Myocyte (in vitro differentiated cells): ENCODE results near the gene RRP9. TPM values are rescaled to one million over a fixed set of nuclear protein-coding genes. Genes with fewer than 3 reads are reported as not detected.
"Not testable (repeated sequence)": the region's sequence is repeated elsewhere in the genome, so short reads cannot be mapped to it uniquely, and the experiment has no call there.

Source experiments
- DNase-seq: peaks from one replicate; pipeline ENCODE4 v3.0.0-alpha.2; 2012; ENCODE audit warnings: low read depth
- total RNA-seq: library from RNA; depleted of rRNA; stranded (reverse); fragments of >200 nt; gene quantifications from 2 replicates; pipeline ENCODE4 v1.2.3, GENCODE V29; 2014

The RRP9 gene
- total RNA-seq, 1 donor from 2014 or later: 22.3 TPM

DNA sequence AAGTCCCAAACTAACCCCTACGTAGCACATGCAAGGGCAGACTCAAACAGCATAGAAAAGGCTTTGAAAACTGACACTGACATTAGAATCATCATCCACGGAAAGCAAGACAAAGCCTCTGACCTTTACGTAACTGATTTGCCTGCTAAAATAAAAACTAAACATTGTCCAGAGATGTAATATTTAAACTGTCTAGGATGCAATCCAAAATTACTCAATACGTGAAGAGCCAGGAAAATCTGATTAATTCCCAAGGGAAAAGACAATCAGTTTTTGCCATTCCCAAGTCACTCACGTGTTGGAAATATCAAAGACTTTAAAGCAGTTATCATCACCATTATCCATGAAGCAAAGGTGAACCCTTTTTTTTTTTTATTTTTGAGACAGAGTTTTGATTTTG lies 25.3 kb downstream of the RRP9 start:
- DNase-seq: no peak

GRCh38 chr3:51908026-51908425 lies 33.7 kb downstream of the RRP9 start:
- DNase-seq: no peak

GRCh38 chr3:51904034-51904823 lies 37.5 kb downstream of the RRP9 start:
- no peak for DNase-seq

DNA sequence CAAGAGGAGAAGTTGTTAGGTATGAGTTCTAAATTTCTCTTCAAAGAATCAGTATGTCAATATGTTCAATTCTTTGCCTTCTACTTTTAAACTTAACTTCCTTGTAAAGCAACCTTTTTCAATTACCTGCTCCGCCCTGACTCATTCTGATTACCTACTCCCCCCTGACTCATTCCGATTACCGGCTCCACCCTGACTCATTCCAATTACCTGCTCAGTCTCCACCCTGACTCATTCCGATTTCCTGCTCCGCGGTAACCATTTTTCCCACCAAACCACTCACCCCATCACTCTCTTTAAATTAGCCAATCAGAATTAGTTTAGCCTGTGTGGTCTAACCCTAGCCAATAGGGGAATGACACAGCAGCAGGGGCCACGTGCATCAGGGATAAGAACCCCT lies 39.3 kb downstream of the RRP9 start:
- not testable (repeated sequence) for DNase-seq

DNA sequence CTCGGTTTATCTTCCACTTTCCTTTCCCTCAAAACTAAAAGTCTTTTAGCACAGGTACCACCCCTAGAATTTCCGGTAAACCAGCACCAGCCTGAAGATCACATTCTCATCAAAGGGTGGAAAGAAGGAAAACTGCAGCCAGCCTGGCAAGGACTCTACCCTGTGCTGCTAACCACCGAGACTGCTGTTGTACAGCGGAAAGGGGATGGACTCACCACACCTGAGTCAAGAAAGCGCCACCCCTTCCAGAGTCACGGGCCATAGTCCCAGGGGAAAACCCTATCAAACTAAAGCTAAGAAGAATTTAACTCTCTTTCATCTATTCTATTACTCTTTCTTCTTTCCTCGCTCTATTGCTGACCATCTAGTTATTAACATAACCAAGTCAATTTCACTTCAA lies 41.7 kb downstream of the RRP9 start:
- DNase-seq: not testable (repeated sequence)

DNA sequence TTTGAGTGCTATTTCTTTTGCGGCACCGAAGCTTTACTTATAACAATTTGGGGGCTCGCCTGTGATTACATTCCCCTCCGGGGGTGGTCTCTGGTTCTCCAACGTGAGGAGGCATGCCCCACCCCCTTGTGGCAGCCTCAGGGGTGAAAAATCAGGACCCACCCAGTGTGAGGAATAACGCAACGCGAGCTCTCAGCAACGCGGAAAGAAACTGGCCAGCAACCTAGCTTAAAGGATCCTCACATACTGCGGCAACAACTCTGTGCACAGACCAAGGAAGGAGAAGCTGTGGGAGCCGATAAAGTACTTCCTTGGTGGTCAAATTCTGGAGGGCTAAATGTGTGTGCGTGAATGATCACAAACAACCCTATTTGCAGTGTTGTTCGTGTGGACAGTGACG lies 44.3 kb downstream of the RRP9 start:
- DNase-seq: no peak

GRCh38 chr3:51896607-51897305 lies 44.9 kb downstream of the RRP9 start:
- no peak for DNase-seq

DNA sequence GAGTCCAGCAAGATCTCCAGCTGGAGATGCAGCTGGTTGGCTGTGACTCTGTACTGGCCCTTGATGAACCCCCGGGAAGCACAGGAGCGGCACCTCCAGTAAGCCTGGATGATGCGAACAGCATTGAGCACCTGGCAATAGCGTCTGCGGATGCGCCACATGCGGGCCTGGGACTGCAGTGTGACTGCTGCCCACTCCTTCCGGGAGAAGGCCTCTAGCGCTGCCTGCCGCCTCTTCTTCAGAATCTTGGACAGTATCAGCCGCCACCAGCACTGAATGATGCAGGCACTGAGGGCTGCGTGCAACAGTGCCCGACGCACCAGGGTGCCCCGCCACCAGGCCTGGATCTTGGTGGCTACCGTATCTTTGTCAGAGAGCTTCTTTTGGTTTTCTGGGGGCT lies 46.8 kb downstream of the RRP9 start:
- no peak for DNase-seq

DNA sequence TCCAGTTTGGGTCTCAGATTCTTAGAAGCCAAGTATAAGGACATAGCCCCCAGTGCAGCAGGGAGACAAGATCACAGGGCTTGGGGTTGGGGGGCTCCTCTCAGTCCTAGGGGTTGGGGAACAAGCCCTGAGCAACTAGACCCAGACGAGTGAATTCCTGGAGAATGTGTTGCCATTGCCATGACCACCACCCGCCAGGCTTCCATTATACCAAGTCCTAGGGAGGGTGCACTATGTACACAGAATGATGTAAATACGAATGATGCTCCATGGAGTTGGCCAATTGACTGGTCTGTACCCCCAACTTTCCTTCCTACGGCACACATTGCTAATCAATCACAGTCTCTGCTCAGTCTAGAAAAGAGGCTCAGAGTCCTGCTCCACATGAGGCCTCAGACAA lies 47.3 kb downstream of the RRP9 start:
- DNase-seq: no peak

DNA sequence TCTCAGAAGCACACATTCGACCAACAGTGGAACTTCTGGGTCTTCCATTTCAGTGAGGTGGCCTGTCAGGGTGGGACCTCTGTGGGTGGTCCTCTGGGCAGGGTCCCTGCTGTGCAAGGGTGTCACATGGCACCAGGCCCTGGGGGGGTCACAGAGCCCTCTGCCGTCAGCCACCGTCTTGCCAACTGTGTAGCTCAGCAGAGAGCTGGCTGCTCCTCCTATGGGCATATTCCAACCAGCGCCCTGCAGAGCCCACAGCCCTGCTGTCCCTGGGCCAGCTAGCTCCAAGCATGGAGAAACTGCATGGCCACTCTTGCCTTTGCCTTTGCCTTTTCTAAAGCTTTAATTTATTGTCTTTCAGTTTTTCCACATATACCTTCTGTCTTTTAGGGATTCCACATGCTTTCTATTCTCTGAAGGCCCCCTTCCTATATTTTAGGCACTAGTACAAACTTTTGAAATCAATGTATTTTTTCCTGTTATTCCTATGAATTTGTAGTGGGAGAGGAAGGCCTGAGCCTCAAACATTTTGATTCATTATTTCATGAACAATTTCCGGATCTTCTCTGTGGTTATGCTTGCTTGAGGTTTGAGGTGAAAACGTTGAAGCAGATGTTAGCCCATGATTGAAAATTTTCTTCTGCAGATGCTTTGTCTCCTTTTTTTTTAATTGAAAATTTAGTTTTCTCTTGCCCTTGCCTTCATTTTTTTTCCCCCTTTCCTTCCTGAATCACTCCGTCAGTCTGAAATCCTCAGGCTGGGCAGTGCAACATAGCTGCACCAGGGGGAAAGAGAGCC lies 50.3 kb downstream of the RRP9 start:
- no peak for DNase-seq

- no peak for DNase-seq
These were observed 53.1 kb downstream of the RRP9 start for GRCh38 chr3:51888463-51889105.

- DNase-seq: no peak
These were observed 54.1 kb downstream of the RRP9 start for GRCh38 chr3:51887620-51888019.

DNA sequence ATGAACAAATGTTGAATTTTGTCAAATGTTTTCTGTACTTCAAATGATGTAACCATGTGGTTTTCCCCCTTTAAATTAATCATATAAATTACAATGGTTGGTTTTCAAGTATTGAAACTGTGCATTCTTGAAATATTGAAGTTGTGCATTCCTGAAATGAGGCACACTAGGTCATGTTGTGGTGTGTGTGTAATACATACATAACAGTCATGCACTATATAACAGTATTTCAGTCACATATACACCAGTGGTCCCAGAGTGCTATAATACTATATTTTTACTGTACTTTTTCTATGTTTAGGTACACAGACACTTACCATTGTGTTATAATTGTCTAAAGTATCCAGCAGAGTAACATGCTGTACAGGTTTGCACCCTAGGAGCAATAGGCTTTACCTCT lies 55.3 kb downstream of the RRP9 start:
- no peak for DNase-seq

Other genes starting within 250 kb of the RRP9 start
- gene GRM2, start 234.8 kb downstream of the RRP9 start, total RNA-seq: 0.11 and 0.31 TPM in 2 replicates
- gene IQCF6, start 162.7 kb downstream of the RRP9 start, total RNA-seq: not detected in 2 replicates
- not detected in 2 replicates for gene IQCF2, start 80.3 kb downstream of the RRP9 start, total RNA-seq
- gene IQCF5, start 66.3 kb downstream of the RRP9 start, total RNA-seq: not detected in 2 replicates
- gene IQCF1, start 38.6 kb downstream of the RRP9 start, total RNA-seq: not detected in 2 replicates
- 21.7 and 24.0 TPM in 2 replicates for gene PARP3, start 459 bp upstream of the RRP9 start, total RNA-seq
- not detected in 2 replicates for gene GPR62, start 13.5 kb upstream of the RRP9 start, total RNA-seq
- gene PCBP4, start 25.6 kb upstream of the RRP9 start, total RNA-seq: 159 and 351 TPM in 2 replicates
- 31.6 and 32.5 TPM in 2 replicates for gene ABHD14B, start 32.1 kb upstream of the RRP9 start, total RNA-seq
- 20.6 and 38.8 TPM in 2 replicates for gene ABHD14A, start 33.2 kb upstream of the RRP9 start, total RNA-seq
- gene ACY1, start 41.6 kb upstream of the RRP9 start, total RNA-seq: 44.5 and 52.9 TPM in 2 replicates
- gene RPL29, start 54.0 kb upstream of the RRP9 start, total RNA-seq: 1,456 and 1,610 TPM in 2 replicates
- 8.9 and 12.3 TPM in 2 replicates for gene DUSP7, start 114.7 kb upstream of the RRP9 start, total RNA-seq
- 1.2 and 1.3 TPM in 2 replicates for gene POC1A, start 212.5 kb upstream of the RRP9 start, total RNA-seq